HL-60 (cell line): ENCODE data around the gene STK24.
A peak's percentile ranks its signal among the peaks of the same experiment; 100 is the strongest.

ENCODE experiments used
- DNase-seq, 2 experiments: peaks; one replicate each; pipeline ENCODE4 v3.0.0-alpha.2; 2010 to 2020; ENCODE audit warnings: low read depth in 1 of 2, low spot score in 1 of 2
- H3K27ac ChIP-seq: fragments of 250-450 bp; sonication (Bioruptor Pico); replicated peaks from 2 replicates; pipeline ENCODE4 v1.5.1; 2020; ENCODE audit warnings: mild to moderate bottlenecking, moderate library complexity
- H3K27me3 ChIP-seq: fragments of 250-450 bp; sonication (Bioruptor Pico); 2 replicates; pipeline ENCODE4 v1.5.1; 2021; ENCODE audit warnings: mild to moderate bottlenecking, moderate library complexity; ENCODE audit not compliant: insufficient read depth, poor library complexity, severe bottlenecking
- H3K4me3 ChIP-seq: replicated peaks from 2 replicates; pipeline ENCODE4 v1.5.1; 2011; ENCODE audit warnings: mild to moderate bottlenecking, control low read depth, low read length; ENCODE audit not compliant: insufficient read depth
- GABPA ChIP-seq: IDR thresholded peaks from 2 replicates; pipeline ENCODE4 v1.6.1; 2012; ENCODE audit warnings: low read depth
- POLR2AphosphoS5 ChIP-seq: IDR thresholded peaks from 2 replicates; pipeline ENCODE4 v1.6.1; 2012; ENCODE audit warnings: low read depth
- SPI1 ChIP-seq: IDR thresholded peaks from 2 replicates; pipeline ENCODE4 v1.6.1; 2012; ENCODE audit warnings: low read depth, mild to moderate bottlenecking, borderline replicate concordance
- TF ChIP-seq, protein P1 (sequence below): IDR thresholded peaks from 2 replicates; pipeline ENCODE4 v1.6.1; 2012; ENCODE audit warnings: low read depth; ENCODE audit not compliant: insufficient replicate concordance
- TF ChIP-seq, protein P2 (sequence below): IDR thresholded peaks from one replicate; pipeline ENCODE4 v1.5.1; 2011; ENCODE audit warnings: low read length, control low read depth, inconsistent platforms; ENCODE audit not compliant: insufficient read depth

The STK24 gene

DNA sequence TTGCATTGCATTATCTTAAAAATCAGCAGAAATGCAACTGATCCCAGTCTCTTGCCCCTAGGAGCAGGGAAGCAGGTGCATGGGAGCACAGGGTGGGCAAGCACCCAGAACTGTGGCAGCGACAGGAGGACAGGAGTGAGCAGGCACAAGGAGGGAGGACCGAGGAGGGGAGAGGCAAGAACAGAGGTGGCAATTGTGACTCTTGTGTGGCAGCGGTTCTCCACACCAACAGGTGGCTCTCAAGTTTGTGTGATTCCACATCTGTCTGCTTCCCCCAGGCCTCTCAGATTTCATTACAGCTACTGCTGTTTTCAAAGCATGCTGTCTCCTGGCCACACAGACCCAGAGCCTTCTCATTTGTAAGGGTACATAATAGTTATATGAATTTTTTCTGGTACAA is 108.5 kb downstream of the STK24 start:
- no peak for TF ChIP-seq GABPA
- no peak for TF ChIP-seq POLR2AphosphoS5
- TF ChIP-seq, protein P1, sequence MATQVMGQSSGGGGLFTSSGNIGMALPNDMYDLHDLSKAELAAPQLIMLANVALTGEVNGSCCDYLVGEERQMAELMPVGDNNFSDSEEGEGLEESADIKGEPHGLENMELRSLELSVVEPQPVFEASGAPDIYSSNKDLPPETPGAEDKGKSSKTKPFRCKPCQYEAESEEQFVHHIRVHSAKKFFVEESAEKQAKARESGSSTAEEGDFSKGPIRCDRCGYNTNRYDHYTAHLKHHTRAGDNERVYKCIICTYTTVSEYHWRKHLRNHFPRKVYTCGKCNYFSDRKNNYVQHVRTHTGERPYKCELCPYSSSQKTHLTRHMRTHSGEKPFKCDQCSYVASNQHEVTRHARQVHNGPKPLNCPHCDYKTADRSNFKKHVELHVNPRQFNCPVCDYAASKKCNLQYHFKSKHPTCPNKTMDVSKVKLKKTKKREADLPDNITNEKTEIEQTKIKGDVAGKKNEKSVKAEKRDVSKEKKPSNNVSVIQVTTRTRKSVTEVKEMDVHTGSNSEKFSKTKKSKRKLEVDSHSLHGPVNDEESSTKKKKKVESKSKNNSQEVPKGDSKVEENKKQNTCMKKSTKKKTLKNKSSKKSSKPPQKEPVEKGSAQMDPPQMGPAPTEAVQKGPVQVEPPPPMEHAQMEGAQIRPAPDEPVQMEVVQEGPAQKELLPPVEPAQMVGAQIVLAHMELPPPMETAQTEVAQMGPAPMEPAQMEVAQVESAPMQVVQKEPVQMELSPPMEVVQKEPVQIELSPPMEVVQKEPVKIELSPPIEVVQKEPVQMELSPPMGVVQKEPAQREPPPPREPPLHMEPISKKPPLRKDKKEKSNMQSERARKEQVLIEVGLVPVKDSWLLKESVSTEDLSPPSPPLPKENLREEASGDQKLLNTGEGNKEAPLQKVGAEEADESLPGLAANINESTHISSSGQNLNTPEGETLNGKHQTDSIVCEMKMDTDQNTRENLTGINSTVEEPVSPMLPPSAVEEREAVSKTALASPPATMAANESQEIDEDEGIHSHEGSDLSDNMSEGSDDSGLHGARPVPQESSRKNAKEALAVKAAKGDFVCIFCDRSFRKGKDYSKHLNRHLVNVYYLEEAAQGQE, result no peak
- TF ChIP-seq, protein P2, sequence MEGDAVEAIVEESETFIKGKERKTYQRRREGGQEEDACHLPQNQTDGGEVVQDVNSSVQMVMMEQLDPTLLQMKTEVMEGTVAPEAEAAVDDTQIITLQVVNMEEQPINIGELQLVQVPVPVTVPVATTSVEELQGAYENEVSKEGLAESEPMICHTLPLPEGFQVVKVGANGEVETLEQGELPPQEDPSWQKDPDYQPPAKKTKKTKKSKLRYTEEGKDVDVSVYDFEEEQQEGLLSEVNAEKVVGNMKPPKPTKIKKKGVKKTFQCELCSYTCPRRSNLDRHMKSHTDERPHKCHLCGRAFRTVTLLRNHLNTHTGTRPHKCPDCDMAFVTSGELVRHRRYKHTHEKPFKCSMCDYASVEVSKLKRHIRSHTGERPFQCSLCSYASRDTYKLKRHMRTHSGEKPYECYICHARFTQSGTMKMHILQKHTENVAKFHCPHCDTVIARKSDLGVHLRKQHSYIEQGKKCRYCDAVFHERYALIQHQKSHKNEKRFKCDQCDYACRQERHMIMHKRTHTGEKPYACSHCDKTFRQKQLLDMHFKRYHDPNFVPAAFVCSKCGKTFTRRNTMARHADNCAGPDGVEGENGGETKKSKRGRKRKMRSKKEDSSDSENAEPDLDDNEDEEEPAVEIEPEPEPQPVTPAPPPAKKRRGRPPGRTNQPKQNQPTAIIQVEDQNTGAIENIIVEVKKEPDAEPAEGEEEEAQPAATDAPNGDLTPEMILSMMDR, result no peak
- no peak for TF ChIP-seq SPI1
- DNase-seq, result no peak
- Histone ChIP-seq H3K27me3 (no peaks in the 10 kb centered on the region), H3K4me3 (no peak overlapping the region), H3K27ac (no peak overlapping the region)

DNA sequence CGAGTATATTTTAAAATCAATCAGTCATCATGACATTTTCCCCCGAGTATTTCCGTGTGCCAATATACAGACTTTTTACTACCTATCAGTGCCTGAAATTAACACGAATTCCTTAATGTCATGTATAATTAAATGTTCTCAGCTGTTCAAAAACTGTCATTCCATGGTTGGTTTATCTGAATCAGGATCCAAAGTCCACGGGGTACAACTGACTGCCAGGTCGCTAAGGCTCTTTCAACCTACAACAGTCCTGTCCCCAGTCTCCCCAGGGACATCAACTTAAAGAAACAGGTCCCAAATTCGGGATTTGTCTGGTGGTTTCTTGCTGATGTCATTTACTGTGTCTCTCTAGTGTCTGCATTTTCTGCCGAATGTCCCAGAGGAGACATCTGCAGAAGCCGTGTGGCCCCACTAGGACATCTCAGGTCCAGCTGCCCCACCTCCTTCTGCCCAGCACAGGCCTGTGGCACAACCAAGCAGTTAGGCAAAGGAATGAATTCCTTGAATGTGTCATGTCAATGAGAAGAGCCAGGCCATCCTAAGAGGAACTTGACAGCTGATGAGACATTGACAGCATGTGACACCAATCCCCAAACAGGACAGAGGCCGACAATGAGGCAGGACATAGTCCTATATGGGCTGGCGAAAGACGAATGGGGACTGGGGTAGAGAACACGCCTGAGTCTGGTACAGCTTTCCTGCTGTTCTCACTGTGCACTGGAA is 109.5 kb downstream of the STK24 start:
- TF ChIP-seq, protein P1, result no peak
- TF ChIP-seq GABPA (no peak), POLR2AphosphoS5 (no peak), SPI1 (no peak)
- TF ChIP-seq, protein P2, result no peak
- DNase-seq, result no peak
- H3K27ac ChIP-seq, result no peak overlapping the region
- no peak overlapping the region for H3K4me3 ChIP-seq
- H3K27me3 ChIP-seq, result no peaks in the 10 kb centered on the region

DNA sequence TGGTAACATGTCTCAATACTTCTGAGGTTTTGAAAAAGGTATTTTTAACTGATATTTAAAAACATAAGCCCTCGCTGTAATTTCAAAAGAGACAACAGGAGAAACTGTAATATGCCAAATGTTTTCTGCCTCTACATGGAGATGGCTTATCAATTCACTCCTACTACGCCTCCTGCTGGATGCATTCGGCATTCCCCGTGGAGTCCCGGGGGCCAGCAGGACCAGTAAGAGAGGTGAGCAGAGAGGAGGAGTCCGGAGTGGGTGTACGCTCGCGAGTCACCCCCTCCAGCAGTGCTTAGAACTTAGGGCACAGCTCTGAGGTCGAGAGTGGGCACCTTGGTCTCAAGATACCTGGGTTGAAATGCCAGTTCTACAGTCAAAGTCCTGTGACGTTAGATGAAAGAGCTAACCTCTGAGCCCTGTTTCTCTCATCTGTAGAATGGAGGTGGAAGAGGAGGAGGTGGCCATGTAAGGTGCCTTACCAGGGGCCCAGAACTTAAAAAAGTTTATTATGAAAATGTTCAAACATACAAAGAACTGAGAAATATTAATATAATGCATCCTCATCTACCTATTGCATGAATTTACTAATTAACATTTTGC is 110.2 kb downstream of the STK24 start:
- Histone ChIP-seq H3K4me3 (no peak overlapping the region), H3K27me3 (no peaks in the 10 kb centered on the region), H3K27ac (no peak overlapping the region)
- no peak for DNase-seq
- TF ChIP-seq, protein P1, result no peak
- TF ChIP-seq POLR2AphosphoS5 (no peak), GABPA (no peak)
- TF ChIP-seq, protein P2, result peak; percentile 42
